ENCODE data around the gene HAUS2.

HAUS2 gene

DNA sequence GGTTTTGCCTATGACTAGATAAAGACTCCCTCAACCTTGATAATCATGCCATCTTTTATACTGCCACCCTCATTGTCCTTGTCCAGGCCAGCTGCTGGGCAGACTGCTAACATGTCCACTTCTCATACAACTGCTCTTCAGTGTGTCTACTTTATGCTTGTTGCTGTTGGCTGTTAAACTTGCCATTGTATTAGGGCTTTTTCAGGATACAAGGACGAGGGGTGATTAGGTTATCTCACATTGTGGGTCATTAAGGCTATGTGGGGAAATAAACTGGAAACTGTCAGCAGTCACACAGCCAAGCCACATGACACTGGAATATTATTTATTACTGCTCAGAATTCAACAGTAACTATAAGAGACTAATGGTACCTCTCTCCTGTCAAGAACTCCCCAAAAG lies 62.9 kb downstream of the HAUS2 start:
- no peak for DNase-seq

DNA sequence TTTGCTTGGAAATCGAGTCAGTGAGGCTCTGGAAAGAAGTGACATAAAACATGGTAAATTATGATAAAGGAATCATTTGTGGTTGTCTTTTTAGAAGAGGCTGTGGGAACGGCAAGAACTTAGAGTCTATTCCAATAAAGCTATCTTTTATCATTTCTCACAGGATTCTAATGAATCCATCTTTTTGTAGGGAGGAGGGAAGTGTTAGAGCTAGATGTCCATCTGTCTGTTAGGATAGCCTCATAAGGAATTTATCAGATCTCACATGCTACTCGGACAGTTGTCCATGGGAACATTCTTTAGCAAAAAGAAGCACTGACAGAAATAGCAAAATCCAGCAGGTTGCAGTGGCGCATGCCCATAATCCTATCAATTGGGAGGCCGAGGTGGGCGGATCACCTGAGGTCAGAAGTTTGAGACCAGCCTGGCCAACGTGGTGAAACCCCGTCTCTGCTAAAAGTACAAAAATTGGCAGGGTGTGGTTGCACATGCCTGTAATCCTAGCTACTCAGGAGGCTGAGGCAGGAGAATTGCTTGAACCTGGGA lies 63.8 kb downstream of the HAUS2 start:
- no peak for DNase-seq

- DNase-seq = no peak
Measured at GRCh38 chr15:42616107-42616506, 67.5 kb downstream of the HAUS2 start.

Measured in stimulated activated CD4-positive, alpha-beta T cell treated with anti-CD3 and anti-CD28 coated beads, Interleukin-4, amount 100 ng/mL, for 24 hours (primary cell).